K562 (cell line): ENCODE results near the gene ALDOC. TPM values are rescaled to one million over a fixed set of nuclear protein-coding genes. Genes with fewer than 3 reads are reported as not detected.

ENCODE experiments used
- ARNT ChIP-seq, 2 experiments: fragments of 450-650 bp; IDR thresholded peaks; 2 replicates each; pipeline ENCODE4 v1.6.1; 2016; ENCODE audit warnings: mild to moderate bottlenecking in 1 of 2
- ATF6 ChIP-seq: sonication (generic); formaldehyde crosslinking; IDR thresholded peaks from 2 replicates; pipeline ENCODE4 v1.4.0; 2020; ENCODE audit warnings: mild to moderate bottlenecking, missing genetic modification reagents
- BRD9 ChIP-seq: fragments of 450-650 bp; IDR thresholded peaks from 2 replicates; pipeline ENCODE4 v1.6.1; 2018; ENCODE audit warnings: low read depth; ENCODE audit not compliant: partially characterized antibody
- E2F3 ChIP-seq: fragments of 250-450 bp; sonication (Bioruptor Pico); IDR thresholded peaks from 2 replicates; pipeline ENCODE4 v1.4.0; 2020; ENCODE audit warnings: mild to moderate bottlenecking
- EP300 ChIP-seq: IDR thresholded peaks from 2 replicates; pipeline ENCODE4 v1.6.1; 2012; ENCODE audit warnings: low read length, improper control_type of control experiment
- GATAD2A ChIP-seq: fragments of 450-650 bp; IDR thresholded peaks from 2 replicates; pipeline ENCODE4 v1.6.1; 2017
- GTF2A2 ChIP-seq: IDR thresholded peaks from 2 replicates; pipeline ENCODE4 v1.6.1; 2016; ENCODE audit warnings: mild to moderate bottlenecking, missing genetic modification characterization, missing compliant biosample characterization
- MTA1 ChIP-seq: fragments of 450-650 bp; IDR thresholded peaks from 2 replicates; pipeline ENCODE4 v1.6.1; 2017; ENCODE audit warnings: borderline replicate concordance
- MTA3 ChIP-seq: fragments of 450-650 bp; formaldehyde crosslinking; IDR thresholded peaks from 2 replicates; pipeline ENCODE4 v1.6.1; 2017; ENCODE audit warnings: mild to moderate bottlenecking, borderline replicate concordance
- NFE2 ChIP-seq: IDR thresholded peaks from 2 replicates; pipeline ENCODE4 v1.6.1; 2014; ENCODE audit warnings: antibody characterized with exemption, low read depth
- PHF8 ChIP-seq: fragments of 200-600 bp; sonication (generic); IDR thresholded peaks from 2 replicates; pipeline ENCODE4 v1.6.1; 2012; ENCODE audit warnings: mixed run types, mild to moderate bottlenecking, inconsistent platforms, low read length, moderate library complexity, borderline replicate concordance
- POLR3G ChIP-seq: IDR thresholded peaks from 2 replicates; pipeline ENCODE4 v1.6.1; 2011; ENCODE audit not compliant: insufficient read length, insufficient replicate concordance; ENCODE audit errors: extremely low read depth
- RBM15 ChIP-seq: fragments of 200-400 bp; formaldehyde crosslinking; IDR thresholded peaks from 2 replicates; pipeline ENCODE4 v1.6.1; 2018; ENCODE audit warnings: mild to moderate bottlenecking, low read length, moderate library complexity; ENCODE audit not compliant: insufficient read depth
- SIX5 ChIP-seq, 2 experiments: IDR thresholded peaks; 2 replicates each; pipeline ENCODE4 v1.6.1; 2011; ENCODE audit warnings: low read length in 2 of 2, borderline replicate concordance in 1 of 2, low read depth in 1 of 2, mild to moderate bottlenecking in 1 of 2, moderate library complexity in 1 of 2; ENCODE audit not compliant: insufficient read depth in 1 of 2
- SNRNP70 ChIP-seq: fragments of 200-400 bp; formaldehyde crosslinking; optimal IDR thresholded peaks from 2 replicates; pipeline ENCODE3; 2017; ENCODE audit warnings: low read depth, low read length
- TAF15 ChIP-seq: fragments of 200-400 bp; formaldehyde crosslinking; IDR thresholded peaks from 2 replicates; pipeline ENCODE4 v1.6.1; 2017; ENCODE audit warnings: mild to moderate bottlenecking, low read depth, low read length, moderate library complexity
- TAF9B ChIP-seq: fragments of 450-650 bp; IDR thresholded peaks from 2 replicates; pipeline ENCODE4 v1.6.1; 2018; ENCODE audit warnings: mild to moderate bottlenecking; ENCODE audit not compliant: partially characterized antibody
- ZFP91 ChIP-seq: sonication (generic); formaldehyde crosslinking; IDR thresholded peaks from 2 replicates; pipeline ENCODE4 v1.8.0; 2022; ENCODE audit warnings: mild to moderate bottlenecking, missing genetic modification reagents
- ZNF197 ChIP-seq: fragments of 200-800 bp; sonication (Bioruptor generic); IDR thresholded peaks from 2 replicates; pipeline ENCODE4 v1.6.1; 2016; ENCODE audit warnings: low read depth, missing genetic modification characterization, missing compliant biosample characterization
- ZNF217 ChIP-seq: sonication (generic); formaldehyde crosslinking; IDR thresholded peaks from 2 replicates; pipeline ENCODE4 v1.8.0; 2022; ENCODE audit warnings: mild to moderate bottlenecking, missing genetic modification reagents
- ZNF57 ChIP-seq: fragments of 450-650 bp; formaldehyde crosslinking; IDR thresholded peaks from 2 replicates; pipeline ENCODE4 v1.4.0; 2020; ENCODE audit warnings: mild to moderate bottlenecking, moderate library complexity
- ZNF696 ChIP-seq: fragments of 250-450 bp; sonication (Bioruptor Pico); conservative IDR thresholded peaks from 2 replicates; pipeline ENCODE4 v1.4.0; 2020; ENCODE audit warnings: mild to moderate bottlenecking, moderate library complexity
- ZNF766 ChIP-seq: fragments of 200-800 bp; sonication (Bioruptor generic); conservative IDR thresholded peaks from 2 replicates; pipeline ENCODE4 v1.6.1; 2016; ENCODE audit warnings: missing genetic modification characterization, missing compliant biosample characterization
- polyA plus RNA-seq, 8 experiments: library from polyadenylated mRNA; depleted of rRNA in 4 of 8; stranded (reverse) in 5 of 8; unstranded in 3 of 8; fragments of >200 nt; fragmentation: Nextera tagmentation in 2 of 8; fragmentation: Illumina TruSeq in 1 of 8; extraction: Ambion mirVana in 2 of 8; extraction: Trizol in 1 of 8; gene quantifications; 2 replicates each; pipeline versions ENCODE4 v1.2.1 to v1.2.3, GENCODE V29; 2011 to 2014; ENCODE audit warnings: inconsistent platforms in 1 of 8, missing spikeins in 1 of 8
- total RNA-seq, 7 experiments: library from RNA; depleted of rRNA in 6 of 7; stranded (reverse); fragments of >200 nt in 6 of 7; fragmentation: Illumina TruSeq in 2 of 7; extraction: Trizol in 2 of 7; gene quantifications; 2 replicates each; pipeline versions ENCODE4 v1.2.1 to v1.2.3, GENCODE V29; 2011 to 2021; ENCODE audit warnings: low replicate concordance in 1 of 7
- TF ChIP-seq, protein P1 (sequence below): fragments of 450-650 bp; IDR thresholded peaks from 2 replicates; pipeline ENCODE4 v1.6.1; 2017; ENCODE audit warnings: mild to moderate bottlenecking, moderate library complexity

ALDOC gene
- total and polyA plus RNA-seq, 9 of the 15 experiments (the other 6 are each of a cell fraction or from before 2014, with no cell fraction given): 43.2 to 263 (median 99.2) TPM

- no peak for TF ChIP-seq TAF9B
- TF ChIP-seq POLR3G: no peak
- no peak for TF ChIP-seq MTA1
- TF ChIP-seq ATF6 (CRISPR knock-in tag): no peak
- TF ChIP-seq MTA3: peak; percentile 92; the same call in 1 of the 2 replicates
- no peak for TF ChIP-seq TAF15
- no peak for TF ChIP-seq BRD9
- TF ChIP-seq, protein P1, sequence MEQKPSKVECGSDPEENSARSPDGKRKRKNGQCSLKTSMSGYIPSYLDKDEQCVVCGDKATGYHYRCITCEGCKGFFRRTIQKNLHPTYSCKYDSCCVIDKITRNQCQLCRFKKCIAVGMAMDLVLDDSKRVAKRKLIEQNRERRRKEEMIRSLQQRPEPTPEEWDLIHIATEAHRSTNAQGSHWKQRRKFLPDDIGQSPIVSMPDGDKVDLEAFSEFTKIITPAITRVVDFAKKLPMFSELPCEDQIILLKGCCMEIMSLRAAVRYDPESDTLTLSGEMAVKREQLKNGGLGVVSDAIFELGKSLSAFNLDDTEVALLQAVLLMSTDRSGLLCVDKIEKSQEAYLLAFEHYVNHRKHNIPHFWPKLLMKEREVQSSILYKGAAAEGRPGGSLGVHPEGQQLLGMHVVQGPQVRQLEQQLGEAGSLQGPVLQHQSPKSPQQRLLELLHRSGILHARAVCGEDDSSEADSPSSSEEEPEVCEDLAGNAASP: no peak
- TF ChIP-seq ZNF696: no peak
- no peak for TF ChIP-seq SIX5 (IDR thresholded peaks at IDR 0.05; ENCODE audit: borderline replicate concordance in 1 of 2, insufficient read depth in 1 of 2, low read depth in 1 of 2, low read length in 2 of 2)
- TF ChIP-seq SNRNP70: no peak
- TF ChIP-seq PHF8: no peak; the same call in 1 of the 2 replicates
- TF ChIP-seq ZNF217 (CRISPR knock-in tag): no peak
- no peak for TF ChIP-seq ZNF57
- TF ChIP-seq ZFP91 (CRISPR knock-in tag): no peak
- TF ChIP-seq NFE2: peak; percentile 49
- TF ChIP-seq ARNT (IDR thresholded peaks at IDR 0.05): no peak
- 0 out of 2 replicates have a peak, but pooled peaks have one; percentile 12 for TF ChIP-seq GATAD2A
- TF ChIP-seq E2F3 (CRISPR knock-in tag): 0 out of 2 replicates have a peak, but pooled peaks have one; percentile 10
- no peak for TF ChIP-seq GTF2A2 (tag)
- TF ChIP-seq ZNF766 (CRISPR knock-in tag): no peak
- TF ChIP-seq ZNF197 (CRISPR knock-in tag): no peak
- no peak for TF ChIP-seq RBM15
- peak; percentile 28; the same call in 1 of the 2 replicates for TF ChIP-seq EP300
Measured at GRCh38 chr17:28576758-28577465, at the start of gene ALDOC (continued).
